NCI-H1930 (cell line): Measurements from ENCODE around the gene UQCC5.

Source experiments
- DNase-seq, 2 experiments: peaks; one replicate each; lab custom pipeline; 2025; lab: John Stamatoyannopoulos, UW

Gene UQCC5, protein sequence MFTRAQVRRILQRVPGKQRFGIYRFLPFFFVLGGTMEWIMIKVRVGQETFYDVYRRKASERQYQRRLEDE

GRCh38 chr3:52536369-52537164 lies at the start of gene UQCC5:
TSS of gene UQCC5 (plus strand) at chr3:52536605. CDS start at chr3:52536756, 151 bp downstream.
- DNase-seq: peak; percentile 89 to 94

- no peak for DNase-seq
These were observed 49.2 kb upstream of the UQCC5 start for GRCh38 chr3:52487050-52487787.

DNA sequence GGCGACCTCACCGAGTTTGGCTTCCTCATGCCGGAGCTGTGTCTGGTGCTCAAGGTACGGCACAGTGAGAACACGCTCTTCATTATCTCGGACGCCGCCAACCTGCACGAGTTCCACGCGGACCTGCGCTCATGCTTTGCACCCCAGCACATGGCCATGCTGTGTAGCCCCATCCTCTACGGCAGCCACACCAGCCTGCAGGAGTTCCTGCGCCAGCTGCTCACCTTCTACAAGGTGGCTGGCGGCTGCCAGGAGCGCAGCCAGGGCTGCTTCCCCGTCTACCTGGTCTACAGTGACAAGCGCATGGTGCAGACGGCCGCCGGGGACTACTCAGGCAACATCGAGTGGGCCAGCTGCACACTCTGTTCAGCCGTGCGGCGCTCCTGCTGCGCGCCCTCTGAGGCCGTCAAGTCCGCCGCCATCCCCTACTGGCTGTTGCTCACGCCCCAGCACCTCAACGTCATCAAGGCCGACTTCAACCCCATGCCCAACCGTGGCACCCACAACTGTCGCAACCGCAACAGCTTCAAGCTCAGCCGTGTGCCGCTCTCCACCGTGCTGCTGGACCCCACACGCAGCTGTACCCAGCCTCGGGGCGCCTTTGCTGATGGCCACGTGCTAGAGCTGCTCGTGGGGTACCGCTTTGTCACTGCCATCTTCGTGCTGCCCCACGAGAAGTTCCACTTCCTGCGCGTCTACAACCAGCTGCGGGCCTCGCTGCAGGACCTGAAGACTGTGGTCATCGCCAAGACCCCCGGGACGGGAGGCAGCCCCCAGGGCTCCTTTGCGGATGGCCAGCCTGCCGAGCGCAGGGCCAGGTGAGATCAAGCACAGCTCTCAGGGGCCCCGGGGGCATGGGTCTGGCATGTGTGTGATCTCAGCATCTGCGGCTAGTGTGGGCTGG lies 48.4 kb upstream of the UQCC5 start:
- DNase-seq: no peak

DNA sequence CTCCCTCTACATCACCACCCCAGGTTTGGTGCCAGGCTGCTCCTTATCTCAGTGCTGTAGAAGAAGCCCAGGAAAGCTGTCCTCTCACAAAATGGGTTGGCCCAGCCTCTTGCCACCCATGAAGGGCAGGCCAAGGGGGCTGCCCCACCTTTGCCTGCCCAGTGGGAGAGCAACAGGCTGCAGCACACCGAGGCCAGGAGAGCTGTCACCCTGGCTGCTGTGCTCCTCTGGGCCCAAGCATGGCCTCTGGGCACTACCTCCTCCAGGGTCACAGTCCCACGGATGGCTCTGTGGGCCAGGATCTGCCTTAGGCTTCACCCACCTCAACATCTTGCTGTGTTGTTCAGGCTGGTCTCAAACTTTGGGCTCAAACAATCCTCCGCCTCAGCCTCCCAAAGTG lies 47.7 kb upstream of the UQCC5 start:
- no peak for DNase-seq

- DNase-seq: no peak
These were observed 47.0 kb upstream of the UQCC5 start for GRCh38 chr3:52489453-52489852.

GRCh38 chr3:52490035-52490938 lies 46.1 kb upstream of the UQCC5 start:
- DNase-seq: no peak

DNA sequence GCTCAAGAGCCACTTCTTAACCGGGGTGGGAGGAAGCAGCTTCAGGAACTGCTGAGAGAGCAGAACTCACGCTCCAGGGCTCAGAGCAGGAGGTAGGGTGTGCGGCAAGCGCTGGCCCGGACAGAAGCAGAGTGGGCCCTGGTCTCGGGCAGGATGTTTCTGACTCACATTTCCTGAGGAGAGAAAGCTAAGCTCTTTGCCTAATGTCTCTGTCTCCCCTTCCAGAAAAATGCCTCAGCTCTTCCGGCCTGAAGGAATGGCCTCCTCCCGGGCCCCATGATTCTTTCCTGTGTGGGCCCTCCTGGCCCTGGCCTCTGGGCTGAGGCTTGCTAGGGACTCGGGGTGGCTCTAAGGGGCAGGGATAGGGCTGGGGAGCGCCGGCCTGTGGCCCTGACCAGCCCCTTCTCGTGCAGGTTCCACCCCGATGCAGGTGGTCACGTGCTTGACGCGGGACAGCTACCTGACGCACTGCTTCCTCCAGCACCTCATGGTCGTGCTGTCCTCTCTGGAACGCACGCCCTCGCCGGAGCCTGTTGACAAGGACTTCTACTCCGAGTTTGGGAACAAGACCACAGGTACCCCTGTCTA lies 45.4 kb upstream of the UQCC5 start:
- DNase-seq: no peak

DNA sequence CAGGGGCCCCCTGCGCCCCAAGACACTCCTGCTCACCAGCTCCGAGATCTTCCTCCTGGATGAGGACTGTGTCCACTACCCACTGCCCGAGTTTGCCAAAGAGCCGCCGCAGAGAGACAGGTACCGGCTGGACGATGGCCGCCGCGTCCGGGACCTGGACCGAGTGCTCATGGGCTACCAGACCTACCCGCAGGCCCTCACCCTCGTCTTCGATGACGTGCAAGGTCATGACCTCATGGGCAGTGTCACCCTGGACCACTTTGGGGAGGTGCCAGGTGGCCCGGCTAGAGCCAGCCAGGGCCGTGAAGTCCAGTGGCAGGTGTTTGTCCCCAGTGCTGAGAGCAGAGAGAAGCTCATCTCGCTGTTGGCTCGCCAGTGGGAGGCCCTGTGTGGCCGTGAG lies 44.3 kb upstream of the UQCC5 start:
- DNase-seq: no peak

DNA sequence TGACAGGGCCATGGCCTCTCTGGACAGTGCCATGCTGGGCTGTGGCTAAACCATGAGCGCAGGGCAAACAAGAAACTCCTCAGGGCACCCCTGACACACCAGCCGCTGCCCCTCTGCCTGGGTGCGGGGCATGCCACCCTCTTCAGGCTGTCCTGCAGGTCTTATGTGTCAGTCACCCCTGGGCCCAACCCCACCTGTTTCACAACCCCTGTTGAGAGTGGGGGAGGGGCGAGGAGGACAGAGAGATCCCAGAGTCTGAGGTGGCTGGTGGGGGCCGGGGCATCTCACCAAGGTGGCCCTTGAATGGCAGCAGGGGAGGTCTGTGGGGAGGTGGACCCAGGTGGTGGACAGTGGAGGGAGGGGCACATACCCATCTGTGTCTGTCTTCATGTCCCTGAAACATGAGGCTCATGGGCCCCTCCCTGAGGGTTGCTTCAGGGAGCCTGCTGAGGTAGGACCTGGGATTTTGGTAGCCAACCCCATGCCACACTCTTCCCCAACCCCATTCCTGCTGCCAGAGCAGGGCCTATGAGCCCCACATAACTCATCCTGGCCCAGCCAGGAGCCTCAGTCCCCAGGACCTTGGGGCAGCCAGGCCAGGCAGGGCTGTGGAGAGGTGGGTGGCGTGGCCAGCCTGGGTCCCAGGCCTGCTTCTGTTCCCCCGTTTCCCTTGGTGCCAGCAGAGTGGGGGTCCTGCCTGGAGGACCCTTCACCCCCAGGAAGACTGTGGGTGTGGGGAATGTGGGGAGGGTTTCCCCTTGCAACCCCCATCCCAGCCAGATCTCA lies 43.0 kb upstream of the UQCC5 start:
- no peak for DNase-seq

DNA sequence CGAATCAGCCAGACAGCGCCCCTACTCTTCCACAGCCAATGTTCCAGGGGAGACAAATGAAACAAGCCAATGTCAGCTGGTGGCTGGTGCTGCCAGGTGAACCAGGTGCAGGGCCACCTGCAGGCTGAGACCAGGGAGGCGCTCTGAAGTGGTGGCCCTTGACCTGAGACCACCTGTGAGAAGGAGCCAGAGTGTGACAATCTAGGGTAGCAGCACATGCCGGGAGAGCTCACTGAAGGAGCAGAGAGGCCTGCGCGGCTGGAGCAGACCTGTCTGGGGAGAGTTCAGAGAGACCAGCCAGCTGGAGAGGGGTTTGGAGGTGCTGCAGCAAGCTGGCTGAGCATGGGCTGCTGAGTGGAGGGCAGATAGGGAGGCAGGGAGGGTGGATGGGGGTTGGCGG lies 42.0 kb upstream of the UQCC5 start:
- DNase-seq: no peak

- DNase-seq: no peak
These were observed 41.4 kb upstream of the UQCC5 start, which contains the start of gene STAB1 for GRCh38 chr3:52494886-52495495. TSS of gene STAB1 (plus strand) at chr3:52495338. CDS start at chr3:52495414, 76 bp downstream.

GRCh38 chr3:52495777-52496602 lies 40.4 kb upstream of the UQCC5 start:
- DNase-seq: no peak

- no peak for DNase-seq
These were observed 38.0 kb upstream of the UQCC5 start for GRCh38 chr3:52498137-52499054.

- DNase-seq: no peak
These were observed 35.4 kb upstream of the UQCC5 start for GRCh38 chr3:52501046-52501445.

- DNase-seq: no peak
These were observed 34.4 kb upstream of the UQCC5 start for GRCh38 chr3:52502001-52502400.

DNA sequence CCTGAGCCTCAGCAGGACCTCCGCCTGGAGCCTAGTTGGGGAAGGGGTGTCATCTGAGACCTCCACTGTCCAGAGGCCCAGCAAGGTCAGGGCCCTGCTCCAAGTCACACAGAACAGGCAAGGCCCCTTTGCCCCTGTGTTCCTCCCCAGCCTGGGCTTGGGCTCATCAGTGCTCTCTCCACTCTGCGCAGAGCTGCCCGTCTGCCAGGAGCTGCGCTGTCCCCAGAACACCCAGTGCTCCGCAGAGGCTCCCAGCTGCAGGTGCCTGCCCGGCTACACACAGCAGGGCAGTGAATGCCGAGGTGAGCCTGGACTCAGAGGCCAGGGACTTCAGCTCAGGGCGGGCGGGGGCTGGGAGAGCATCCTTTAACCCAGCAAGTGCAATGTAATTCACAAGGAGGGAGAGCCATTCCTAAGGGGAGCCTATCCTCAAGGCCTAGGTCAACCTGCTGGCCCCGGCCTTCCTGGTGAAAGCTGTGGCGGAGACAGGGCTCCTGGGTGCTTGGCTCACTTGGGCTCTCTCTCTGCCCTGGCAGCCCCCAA lies 33.5 kb upstream of the UQCC5 start:
- DNase-seq: no peak

DNA sequence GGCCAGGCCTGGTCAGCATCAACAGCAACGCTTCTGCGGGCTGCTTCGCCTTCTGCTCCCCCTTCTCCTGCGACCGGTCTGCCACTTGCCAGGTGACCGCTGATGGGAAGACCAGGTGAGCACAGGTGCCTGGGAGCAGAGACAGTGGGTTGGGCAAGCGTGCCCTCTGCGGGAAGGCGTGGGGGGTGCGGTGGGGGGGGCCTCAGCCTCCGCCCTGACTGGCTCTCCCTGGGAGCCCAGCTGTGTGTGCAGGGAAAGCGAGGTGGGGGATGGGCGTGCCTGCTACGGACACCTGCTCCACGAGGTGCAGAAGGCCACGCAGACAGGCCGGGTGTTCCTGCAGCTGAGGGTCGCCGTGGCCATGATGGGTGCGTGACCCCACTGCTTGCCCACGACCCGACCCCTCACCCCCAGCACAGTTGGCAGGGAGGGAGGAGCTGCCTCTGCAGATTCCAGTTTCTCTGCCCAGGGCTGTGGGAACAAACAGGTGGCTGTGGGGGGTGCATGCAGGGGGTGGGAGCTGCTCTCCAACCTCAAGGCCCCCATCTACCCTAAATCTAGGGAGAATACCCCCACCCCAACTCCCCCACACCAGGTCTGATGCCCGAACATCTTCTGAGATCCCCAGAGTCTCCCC lies 32.5 kb upstream of the UQCC5 start:
- DNase-seq: no peak
